Right lobe of liver (tissue), 6 donors: ENCODE measurements around the gene STK31. TPM values are rescaled to one million over a fixed set of nuclear protein-coding genes. Genes with fewer than 3 reads are reported as not detected.
"Not testable (repeated sequence)": the region's sequence is repeated elsewhere in the genome, so short reads cannot be mapped to it uniquely, and the experiment has no call there.

Source experiments
- ATAC-seq, 4 donors: fragments of 200-7000 bp; cut with Tn5 transposase; one replicate each; pipeline ENCODE4 v1.9.1; 2020; ENCODE audit warnings: mild to moderate bottlenecking in 4 of 4, moderate library complexity in 4 of 4
- DNase-seq, 3 donors: peaks; one replicate each; pipeline ENCODE4 v3.0.0-alpha.2; 2020
- H3K27ac ChIP-seq, 3 donors: fragments of 200-600 bp; one replicate each; pipeline ENCODE4 v1.8.0; 2022
- H3K27me3 ChIP-seq, 2 donors: fragments of 200-600 bp; one replicate each; pipeline ENCODE4 v1.8.0; 2022
- H3K36me3 ChIP-seq, 4 donors: fragments of 200-600 bp; sonication (generic) in 1 of 4; one replicate each; pipeline versions ENCODE4 v1.5.1 to v1.8.0; 2017 to 2022; ENCODE audit warnings: control low read depth in 1 of 4
- H3K4me1 ChIP-seq, 4 donors: fragments of 200-600 bp; sonication (generic) in 1 of 4; one replicate each; pipeline versions ENCODE4 v1.5.1 to v1.8.0; 2017 to 2022; ENCODE audit warnings: control low read depth in 1 of 4
- H3K4me3 ChIP-seq, 3 donors: fragments of 200-600 bp; one replicate each; pipeline ENCODE4 v1.8.0; 2022
- H3K9me3 ChIP-seq, 4 donors: fragments of 200-600 bp; sonication (generic) in 1 of 4; one replicate each; pipeline versions ENCODE4 v1.5.1 to v1.8.0; 2017 to 2022; ENCODE audit warnings: control low read depth in 1 of 4
- CTCF ChIP-seq, 4 donors: fragments of 200-600 bp in 3 of 4; fragments of 450-650 bp in 1 of 4; IDR thresholded peaks; one replicate each; pipeline versions ENCODE4 v1.5.1 to v1.8.0; 2016 to 2022; ENCODE audit warnings: antibody characterized with exemption in 4 of 4, mild to moderate bottlenecking in 2 of 4
- POLR2A ChIP-seq: fragments of 450-650 bp; IDR thresholded peaks from one replicate; pipeline ENCODE4 v1.6.1; 2017; ENCODE audit warnings: antibody characterized with exemption, mild to moderate bottlenecking
- WGBS: methylation state at CpG from one replicate; pipeline ENCODE4 v1.1.6; 2018; ENCODE audit warnings: low coverage, low lambda C conversion rate; ENCODE audit not compliant: insufficient coverage; ENCODE audit errors: missing lambda C conversion rate; 5-methylcytosine and 5-hydroxymethylcytosine counted together
- intact Hi-C, 2 donors: fragments of 100-400 bp; cut with DNase I; formaldehyde crosslinking; loops; one replicate each; pipeline versions ENCODE4 v1.11.2 to v1.14.1; 2022
- total RNA-seq, 6 experiments: library from RNA; depleted of rRNA in 2 of 6; stranded (reverse); fragments of >200 nt in 2 of 6; fragmentation: NEBNext Ultra II Directional in 3 of 6; extraction: Animal tissue kit (Norgen Biotek cat#: 25700) in 3 of 6; gene quantifications; one replicate each; pipeline versions ENCODE4 v1.1.0 to v1.2.4, GENCODE V29; 2016 to 2023
- donor health status: DM: no; HTN: yes; CAD: no.
- donor health status: DM: no; HTN: no; CAD: no.
- donor health status: DM: no; HTN: no; CAD: no.
- donor health status: DM: no; HTN: yes; CAD: no.
- donor health status: DM: no; HTN: yes; CAD: no.

STK31 gene
- total RNA-seq, 6 experiments from 2014 or later = 0.13 to 0.62 (median 0.32) TPM; not detected in 1

GRCh38 chr7:23664122-23664521 is 45.9 kb upstream of the STK31 start:
- H3K9me3 ChIP-seq = no peaks in the 10 kb centered on the region
- DNase-seq (no peak), ATAC-seq (no peak)
- no peak overlapping the region for H3K4me3 ChIP-seq
- H3K27ac ChIP-seq = no peak overlapping the region
- no peaks in the 10 kb centered on the region for H3K27me3 ChIP-seq
- H3K36me3 ChIP-seq = no peaks in the 10 kb centered on the region
- no peak for TF ChIP-seq POLR2A
- no peak for TF ChIP-seq CTCF (IDR thresholded peaks at IDR 0.05)
- no peaks in the 10 kb centered on the region for H3K4me1 ChIP-seq
- intact Hi-C loops = no loop called here

- Histone ChIP-seq H3K4me1 (no peaks in the 10 kb centered on the region), H3K4me3 (no peak overlapping the region), H3K27me3 (no peaks in the 10 kb centered on the region), H3K36me3 (no peaks in the 10 kb centered on the region), H3K9me3 (no peaks in the 10 kb centered on the region), H3K27ac (no peak overlapping the region)
- WGBS = 76% methylated on average over 3 of the region's 3 CpGs
- TF ChIP-seq CTCF (IDR thresholded peaks at IDR 0.05) (no peak), POLR2A (no peak)
- intact Hi-C loops = no loop called here
- ATAC-seq (no peak), DNase-seq (no peak)
Measured at GRCh38 chr7:23672033-23672432, 38.0 kb upstream of the STK31 start.

- peak; percentile 67 to 77 (median 72) for TF ChIP-seq CTCF (IDR thresholded peaks at IDR 0.05)
- no peak for TF ChIP-seq POLR2A
- ATAC-seq (peak; percentile 98 to 99 (median 99)), DNase-seq (peak; percentile 94 to 95 (median 94))
- Histone ChIP-seq H3K4me1 (peaks cover 0 to 10% (median 0%) of the 10 kb centered on the region in 4 donors), H3K27me3 (no peaks in the 10 kb centered on the region), H3K9me3 (no peaks in the 10 kb centered on the region), H3K36me3 (no peaks in the 10 kb centered on the region), H3K4me3 (peak within 1 kb of the TSS; percentile 73 to 89 (median 80)), H3K27ac (peak within 1 kb of the TSS; percentile 66 to 83 (median 75))
- no CpG with 5 or more reads among the region's 53 CpGs for WGBS
- intact Hi-C loops = no loop called here
Measured at GRCh38 chr7:23679898-23680413, 30.1 kb upstream of the STK31 start, which contains the start of gene FAM221A. Gene FAM221A, plus strand, starts transcription at chr7:23680199. Its CDS starts 20 bp downstream, at chr7:23680219.

- Histone ChIP-seq H3K27ac (peak overlapping the region; percentile 66 to 83 (median 75)), H3K9me3 (no peaks in the 10 kb centered on the region), H3K4me3 (peak overlapping the region; percentile 73 to 89 (median 80)), H3K36me3 (no peaks in the 10 kb centered on the region), H3K4me1 (peaks cover 0 to 10% (median 0%) of the 10 kb centered on the region in 4 donors), H3K27me3 (no peaks in the 10 kb centered on the region)
- TF ChIP-seq POLR2A (peak; percentile 22), CTCF (IDR thresholded peaks at IDR 0.05) (no peak)
- intact Hi-C loops = no loop called here
- DNase-seq (peak; percentile 62 to 74 (median 72)), ATAC-seq (peak; percentile 68 to 76 (median 72))
- WGBS = 8% methylated on average over 12 of the region's 42 CpGs
Measured at GRCh38 chr7:23680414-23681405, 29.3 kb upstream of the STK31 start.

GRCh38 chr7:23684041-23684440 is 26.0 kb upstream of the STK31 start:
- H3K36me3 ChIP-seq, intact Hi-C loops, H3K27ac ChIP-seq, H3K4me3 ChIP-seq, ATAC-seq, H3K9me3 ChIP-seq, H3K4me1 ChIP-seq, H3K27me3 ChIP-seq, DNase-seq: not testable (repeated sequence)
- WGBS = 85% methylated on average over 6 of the region's 6 CpGs
